ENCODE data around the gene RCBTB1.

DNA sequence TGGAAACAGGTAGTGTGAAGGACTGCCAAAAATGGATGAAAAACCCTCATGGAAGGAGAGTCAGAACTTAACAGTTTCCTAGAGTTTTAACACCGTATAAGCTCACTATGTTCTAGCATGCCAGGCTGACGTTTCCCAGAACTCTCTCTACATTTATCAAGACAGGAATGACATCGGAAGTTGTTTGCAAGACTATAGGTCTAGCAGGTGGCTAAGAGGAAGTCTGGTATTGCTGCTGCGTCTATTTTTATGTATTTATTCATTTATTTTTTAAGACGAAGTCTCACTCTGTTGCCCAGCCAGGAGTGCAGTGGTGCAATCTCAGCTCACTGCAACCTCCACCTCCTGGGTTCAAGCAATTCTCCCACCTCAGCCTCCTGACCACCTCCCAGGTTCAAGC lies 22.4 kb upstream of the RCBTB1 start:
- TF ChIP-seq, protein P1, sequence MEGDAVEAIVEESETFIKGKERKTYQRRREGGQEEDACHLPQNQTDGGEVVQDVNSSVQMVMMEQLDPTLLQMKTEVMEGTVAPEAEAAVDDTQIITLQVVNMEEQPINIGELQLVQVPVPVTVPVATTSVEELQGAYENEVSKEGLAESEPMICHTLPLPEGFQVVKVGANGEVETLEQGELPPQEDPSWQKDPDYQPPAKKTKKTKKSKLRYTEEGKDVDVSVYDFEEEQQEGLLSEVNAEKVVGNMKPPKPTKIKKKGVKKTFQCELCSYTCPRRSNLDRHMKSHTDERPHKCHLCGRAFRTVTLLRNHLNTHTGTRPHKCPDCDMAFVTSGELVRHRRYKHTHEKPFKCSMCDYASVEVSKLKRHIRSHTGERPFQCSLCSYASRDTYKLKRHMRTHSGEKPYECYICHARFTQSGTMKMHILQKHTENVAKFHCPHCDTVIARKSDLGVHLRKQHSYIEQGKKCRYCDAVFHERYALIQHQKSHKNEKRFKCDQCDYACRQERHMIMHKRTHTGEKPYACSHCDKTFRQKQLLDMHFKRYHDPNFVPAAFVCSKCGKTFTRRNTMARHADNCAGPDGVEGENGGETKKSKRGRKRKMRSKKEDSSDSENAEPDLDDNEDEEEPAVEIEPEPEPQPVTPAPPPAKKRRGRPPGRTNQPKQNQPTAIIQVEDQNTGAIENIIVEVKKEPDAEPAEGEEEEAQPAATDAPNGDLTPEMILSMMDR (IDR thresholded peaks at IDR 0.05 in 8 of 11, conservative IDR thresholded peaks at IDR 0.05 in 3 of 11), result no peak
- TF ChIP-seq POLR2AphosphoS5 (IDR thresholded peaks at IDR 0.05) (no peak), POLR2A (IDR thresholded peaks at IDR 0.05) (no peak)
